WTC11 (cell line): Measurements from ENCODE around the gene CAMTA1.

Experiments
- CREB1 ChIP-seq: sonication (generic); formaldehyde crosslinking; IDR thresholded peaks from 2 replicates; pipeline ENCODE4 v1.8.0; 2023; ENCODE audit warnings: mild to moderate bottlenecking, missing genetic modification reagents
- CREM ChIP-seq: sonication (generic); formaldehyde crosslinking; IDR thresholded peaks from 2 replicates; pipeline ENCODE4 v1.8.1; 2022; ENCODE audit warnings: mild to moderate bottlenecking, missing genetic modification reagents, moderate library complexity
- JUN ChIP-seq: sonication (generic); formaldehyde crosslinking; IDR thresholded peaks from 2 replicates; pipeline ENCODE4 v1.8.0; 2023; ENCODE audit warnings: mild to moderate bottlenecking, missing genetic modification reagents
- RELA ChIP-seq: sonication (generic); formaldehyde crosslinking; IDR thresholded peaks from 2 replicates; pipeline ENCODE4 v1.8.1; 2022; ENCODE audit warnings: missing genetic modification reagents, mild to moderate bottlenecking, borderline replicate concordance
- RORB ChIP-seq: fragments of 250-450 bp; sonication (Bioruptor Pico); IDR thresholded peaks from 2 replicates; pipeline ENCODE4 v1.9.0; 2021; ENCODE audit warnings: mild to moderate bottlenecking
- ZNF121 ChIP-seq: sonication (generic); formaldehyde crosslinking; IDR thresholded peaks from 2 replicates; pipeline ENCODE4 v1.8.0; 2023; ENCODE audit warnings: missing genetic modification reagents
- TF ChIP-seq, protein P1 (sequence below): fragments of 200-600 bp; IDR thresholded peaks from 2 replicates; pipeline ENCODE4 v1.8.0; 2022; ENCODE audit warnings: antibody characterized with exemption
- TF ChIP-seq, protein P2 (sequence below): sonication (generic); formaldehyde crosslinking; IDR thresholded peaks from 2 replicates; pipeline ENCODE4 v1.8.0; 2022; ENCODE audit warnings: missing genetic modification reagents
- TF ChIP-seq, protein P3 (sequence below): sonication (generic); formaldehyde crosslinking; conservative IDR thresholded peaks from 2 replicates; pipeline ENCODE4 v1.8.1; 2022; ENCODE audit warnings: mild to moderate bottlenecking, missing genetic modification reagents
- TF ChIP-seq, protein P4 (sequence below): sonication (generic); formaldehyde crosslinking; IDR thresholded peaks from 2 replicates; pipeline ENCODE4 v1.8.0; 2023; ENCODE audit warnings: missing genetic modification reagents, mild to moderate bottlenecking, borderline replicate concordance
- TF ChIP-seq, protein P5 (sequence below): sonication (generic); formaldehyde crosslinking; IDR thresholded peaks from 2 replicates; pipeline ENCODE4 v1.8.0; 2022; ENCODE audit warnings: mild to moderate bottlenecking, missing genetic modification reagents

DNA sequence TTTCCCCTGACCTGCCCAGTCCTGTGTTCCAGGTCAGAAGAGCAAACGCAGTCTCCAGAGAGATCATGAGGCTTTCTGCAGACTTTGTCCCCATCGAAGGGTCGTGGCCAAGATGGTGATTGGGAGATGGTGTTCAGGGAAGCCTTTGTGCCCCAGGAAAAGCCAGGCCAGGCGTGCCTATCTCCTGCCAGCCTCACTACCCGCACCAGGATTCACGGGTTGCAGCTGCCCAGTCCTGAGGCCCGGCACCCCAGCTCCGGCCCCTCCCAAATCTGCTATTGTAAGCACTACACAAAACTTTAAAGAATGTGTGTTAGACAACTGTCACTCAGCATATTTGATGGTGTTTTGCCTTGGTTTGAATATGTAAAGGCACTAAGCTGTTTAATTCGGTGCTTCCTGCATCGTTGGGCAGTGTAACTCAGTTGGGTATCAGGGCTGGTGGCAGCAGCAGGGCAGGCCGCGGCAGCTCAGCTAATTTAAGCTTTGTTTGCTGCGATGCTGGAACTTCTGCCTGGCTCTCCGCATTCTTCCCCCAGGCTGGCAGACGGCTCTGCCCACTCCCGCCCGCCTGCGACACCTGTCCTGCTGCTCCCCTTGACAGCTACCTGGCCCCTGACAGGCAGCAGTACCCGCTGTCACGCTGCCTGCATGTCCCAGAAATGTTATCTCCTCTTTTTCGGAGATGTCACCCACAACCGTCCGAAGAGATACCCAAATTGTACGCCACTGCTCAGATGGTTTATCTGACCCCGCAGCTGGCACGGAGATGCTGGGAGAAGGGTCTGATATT is 776.9 kb downstream of the CAMTA1 start:
- TF ChIP-seq, protein P1, sequence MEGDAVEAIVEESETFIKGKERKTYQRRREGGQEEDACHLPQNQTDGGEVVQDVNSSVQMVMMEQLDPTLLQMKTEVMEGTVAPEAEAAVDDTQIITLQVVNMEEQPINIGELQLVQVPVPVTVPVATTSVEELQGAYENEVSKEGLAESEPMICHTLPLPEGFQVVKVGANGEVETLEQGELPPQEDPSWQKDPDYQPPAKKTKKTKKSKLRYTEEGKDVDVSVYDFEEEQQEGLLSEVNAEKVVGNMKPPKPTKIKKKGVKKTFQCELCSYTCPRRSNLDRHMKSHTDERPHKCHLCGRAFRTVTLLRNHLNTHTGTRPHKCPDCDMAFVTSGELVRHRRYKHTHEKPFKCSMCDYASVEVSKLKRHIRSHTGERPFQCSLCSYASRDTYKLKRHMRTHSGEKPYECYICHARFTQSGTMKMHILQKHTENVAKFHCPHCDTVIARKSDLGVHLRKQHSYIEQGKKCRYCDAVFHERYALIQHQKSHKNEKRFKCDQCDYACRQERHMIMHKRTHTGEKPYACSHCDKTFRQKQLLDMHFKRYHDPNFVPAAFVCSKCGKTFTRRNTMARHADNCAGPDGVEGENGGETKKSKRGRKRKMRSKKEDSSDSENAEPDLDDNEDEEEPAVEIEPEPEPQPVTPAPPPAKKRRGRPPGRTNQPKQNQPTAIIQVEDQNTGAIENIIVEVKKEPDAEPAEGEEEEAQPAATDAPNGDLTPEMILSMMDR = no peak
- TF ChIP-seq, protein P2, sequence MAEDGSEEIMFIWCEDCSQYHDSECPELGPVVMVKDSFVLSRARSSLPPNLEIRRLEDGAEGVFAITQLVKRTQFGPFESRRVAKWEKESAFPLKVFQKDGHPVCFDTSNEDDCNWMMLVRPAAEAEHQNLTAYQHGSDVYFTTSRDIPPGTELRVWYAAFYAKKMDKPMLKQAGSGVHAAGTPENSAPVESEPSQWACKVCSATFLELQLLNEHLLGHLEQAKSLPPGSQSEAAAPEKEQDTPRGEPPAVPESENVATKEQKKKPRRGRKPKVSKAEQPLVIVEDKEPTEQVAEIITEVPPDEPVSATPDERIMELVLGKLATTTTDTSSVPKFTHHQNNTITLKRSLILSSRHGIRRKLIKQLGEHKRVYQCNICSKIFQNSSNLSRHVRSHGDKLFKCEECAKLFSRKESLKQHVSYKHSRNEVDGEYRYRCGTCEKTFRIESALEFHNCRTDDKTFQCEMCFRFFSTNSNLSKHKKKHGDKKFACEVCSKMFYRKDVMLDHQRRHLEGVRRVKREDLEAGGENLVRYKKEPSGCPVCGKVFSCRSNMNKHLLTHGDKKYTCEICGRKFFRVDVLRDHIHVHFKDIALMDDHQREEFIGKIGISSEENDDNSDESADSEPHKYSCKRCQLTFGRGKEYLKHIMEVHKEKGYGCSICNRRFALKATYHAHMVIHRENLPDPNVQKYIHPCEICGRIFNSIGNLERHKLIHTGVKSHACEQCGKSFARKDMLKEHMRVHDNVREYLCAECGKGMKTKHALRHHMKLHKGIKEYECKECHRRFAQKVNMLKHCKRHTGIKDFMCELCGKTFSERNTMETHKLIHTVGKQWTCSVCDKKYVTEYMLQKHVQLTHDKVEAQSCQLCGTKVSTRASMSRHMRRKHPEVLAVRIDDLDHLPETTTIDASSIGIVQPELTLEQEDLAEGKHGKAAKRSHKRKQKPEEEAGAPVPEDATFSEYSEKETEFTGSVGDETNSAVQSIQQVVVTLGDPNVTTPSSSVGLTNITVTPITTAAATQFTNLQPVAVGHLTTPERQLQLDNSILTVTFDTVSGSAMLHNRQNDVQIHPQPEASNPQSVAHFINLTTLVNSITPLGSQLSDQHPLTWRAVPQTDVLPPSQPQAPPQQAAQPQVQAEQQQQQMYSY (CRISPR knock-in tag) = no peak
- no peak for TF ChIP-seq RELA (CRISPR knock-in tag)
- TF ChIP-seq ZNF121 (CRISPR knock-in tag) = no peak
- TF ChIP-seq CREM (CRISPR knock-in tag) = no peak
- no peak for TF ChIP-seq RORB
- TF ChIP-seq, protein P3, sequence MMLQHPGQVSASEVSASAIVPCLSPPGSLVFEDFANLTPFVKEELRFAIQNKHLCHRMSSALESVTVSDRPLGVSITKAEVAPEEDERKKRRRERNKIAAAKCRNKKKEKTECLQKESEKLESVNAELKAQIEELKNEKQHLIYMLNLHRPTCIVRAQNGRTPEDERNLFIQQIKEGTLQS = no peak
- TF ChIP-seq, protein P4, sequence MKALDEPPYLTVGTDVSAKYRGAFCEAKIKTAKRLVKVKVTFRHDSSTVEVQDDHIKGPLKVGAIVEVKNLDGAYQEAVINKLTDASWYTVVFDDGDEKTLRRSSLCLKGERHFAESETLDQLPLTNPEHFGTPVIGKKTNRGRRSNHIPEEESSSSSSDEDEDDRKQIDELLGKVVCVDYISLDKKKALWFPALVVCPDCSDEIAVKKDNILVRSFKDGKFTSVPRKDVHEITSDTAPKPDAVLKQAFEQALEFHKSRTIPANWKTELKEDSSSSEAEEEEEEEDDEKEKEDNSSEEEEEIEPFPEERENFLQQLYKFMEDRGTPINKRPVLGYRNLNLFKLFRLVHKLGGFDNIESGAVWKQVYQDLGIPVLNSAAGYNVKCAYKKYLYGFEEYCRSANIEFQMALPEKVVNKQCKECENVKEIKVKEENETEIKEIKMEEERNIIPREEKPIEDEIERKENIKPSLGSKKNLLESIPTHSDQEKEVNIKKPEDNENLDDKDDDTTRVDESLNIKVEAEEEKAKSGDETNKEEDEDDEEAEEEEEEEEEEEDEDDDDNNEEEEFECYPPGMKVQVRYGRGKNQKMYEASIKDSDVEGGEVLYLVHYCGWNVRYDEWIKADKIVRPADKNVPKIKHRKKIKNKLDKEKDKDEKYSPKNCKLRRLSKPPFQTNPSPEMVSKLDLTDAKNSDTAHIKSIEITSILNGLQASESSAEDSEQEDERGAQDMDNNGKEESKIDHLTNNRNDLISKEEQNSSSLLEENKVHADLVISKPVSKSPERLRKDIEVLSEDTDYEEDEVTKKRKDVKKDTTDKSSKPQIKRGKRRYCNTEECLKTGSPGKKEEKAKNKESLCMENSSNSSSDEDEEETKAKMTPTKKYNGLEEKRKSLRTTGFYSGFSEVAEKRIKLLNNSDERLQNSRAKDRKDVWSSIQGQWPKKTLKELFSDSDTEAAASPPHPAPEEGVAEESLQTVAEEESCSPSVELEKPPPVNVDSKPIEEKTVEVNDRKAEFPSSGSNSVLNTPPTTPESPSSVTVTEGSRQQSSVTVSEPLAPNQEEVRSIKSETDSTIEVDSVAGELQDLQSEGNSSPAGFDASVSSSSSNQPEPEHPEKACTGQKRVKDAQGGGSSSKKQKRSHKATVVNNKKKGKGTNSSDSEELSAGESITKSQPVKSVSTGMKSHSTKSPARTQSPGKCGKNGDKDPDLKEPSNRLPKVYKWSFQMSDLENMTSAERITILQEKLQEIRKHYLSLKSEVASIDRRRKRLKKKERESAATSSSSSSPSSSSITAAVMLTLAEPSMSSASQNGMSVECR = no peak
- TF ChIP-seq, protein P5, sequence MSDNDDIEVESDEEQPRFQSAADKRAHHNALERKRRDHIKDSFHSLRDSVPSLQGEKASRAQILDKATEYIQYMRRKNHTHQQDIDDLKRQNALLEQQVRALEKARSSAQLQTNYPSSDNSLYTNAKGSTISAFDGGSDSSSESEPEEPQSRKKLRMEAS = no peak
- TF ChIP-seq JUN (CRISPR knock-in tag) = no peak
- no peak for TF ChIP-seq CREB1
